Stimulated activated CD4-positive, alpha-beta T cell treated with anti-CD3 and anti-CD28 coated beads, TNF-alpha, amount 100 ng/mL, for 1 hour (primary cell): ENCODE measurements around the gene EYA3.

Source experiments
- DNase-seq, 3 donors: peaks; one replicate each; pipeline ENCODE4 v3.0.0-alpha.2; 2020; ENCODE audit warnings: low read depth in 3 of 3, low spot score in 1 of 3

The EYA3 gene

GRCh38 chr1:28071813-28072212 is 16.6 kb downstream of the EYA3 start:
- no peak for DNase-seq

GRCh38 chr1:28070725-28071593 is 17.5 kb downstream of the EYA3 start:
- no peak for DNase-seq

GRCh38 chr1:28067523-28068090 is 20.8 kb downstream of the EYA3 start:
- DNase-seq: no peak

GRCh38 chr1:28066393-28067154 is 21.8 kb downstream of the EYA3 start:
- no peak for DNase-seq

- DNase-seq: no peak
These were observed 24.3 kb downstream of the EYA3 start for GRCh38 chr1:28064064-28064463.

- DNase-seq: peak in 1 of 3 donors; percentile 5
These were observed 25.6 kb downstream of the EYA3 start for GRCh38 chr1:28062806-28063205.

GRCh38 chr1:28058971-28059878 is 29.2 kb downstream of the EYA3 start:
- no peak for DNase-seq

DNA sequence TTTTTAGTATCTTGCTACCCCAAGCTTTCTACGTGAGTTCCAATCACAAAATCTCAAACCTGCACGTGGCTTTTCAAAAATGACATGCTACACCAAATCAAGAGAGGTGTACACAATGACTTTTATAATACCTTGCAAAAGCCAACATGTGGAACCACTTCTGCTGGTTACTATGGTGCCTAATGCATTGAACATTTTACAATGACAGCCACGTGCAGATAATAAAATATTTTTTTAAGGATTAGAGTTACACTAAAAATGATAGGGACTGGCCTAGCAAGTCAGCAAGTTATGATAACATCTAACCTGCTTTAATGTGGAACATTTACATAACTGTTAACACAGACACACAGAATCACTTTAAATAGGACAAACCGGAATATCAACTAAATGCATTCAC is 30.2 kb downstream of the EYA3 start:
- no peak for DNase-seq

DNA sequence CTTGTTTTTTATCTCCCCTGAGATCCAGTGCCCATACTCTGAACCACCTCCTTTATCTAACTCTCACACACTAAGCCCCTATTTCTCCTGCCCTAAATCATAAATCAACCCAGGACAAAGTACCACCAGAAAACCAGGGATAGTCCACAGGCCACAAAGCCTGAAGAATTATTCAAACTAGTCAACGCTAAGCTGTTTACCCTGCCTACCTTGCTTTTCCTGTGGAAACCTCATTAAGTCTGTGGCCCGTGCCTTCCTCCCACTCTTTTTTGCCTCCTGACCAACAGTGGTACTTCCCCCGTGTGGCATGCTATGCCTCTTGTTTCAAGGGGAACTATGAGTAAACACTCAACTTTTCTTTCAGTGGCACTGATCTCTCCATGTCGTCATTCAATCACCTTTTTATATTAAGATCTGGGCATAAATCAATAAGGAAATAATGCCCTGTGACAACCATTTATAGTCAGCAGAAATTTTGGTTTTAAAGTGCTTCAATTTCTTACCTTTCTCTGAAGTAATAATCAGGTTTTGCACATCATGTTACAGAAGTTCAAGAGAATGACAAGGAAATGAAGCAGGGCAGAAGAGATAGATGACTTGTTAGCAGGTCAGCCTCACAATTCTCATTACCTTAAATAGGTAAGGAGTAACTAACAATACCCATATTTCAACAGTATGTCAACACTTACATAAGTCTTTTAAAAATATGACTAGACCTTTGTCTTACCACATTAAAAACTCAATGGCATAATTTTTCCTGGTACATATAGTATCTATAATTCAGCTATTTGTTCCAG is 32.1 kb downstream of the EYA3 start:
- peak in 2 of 3 donors; percentile 16 for DNase-seq

DNA sequence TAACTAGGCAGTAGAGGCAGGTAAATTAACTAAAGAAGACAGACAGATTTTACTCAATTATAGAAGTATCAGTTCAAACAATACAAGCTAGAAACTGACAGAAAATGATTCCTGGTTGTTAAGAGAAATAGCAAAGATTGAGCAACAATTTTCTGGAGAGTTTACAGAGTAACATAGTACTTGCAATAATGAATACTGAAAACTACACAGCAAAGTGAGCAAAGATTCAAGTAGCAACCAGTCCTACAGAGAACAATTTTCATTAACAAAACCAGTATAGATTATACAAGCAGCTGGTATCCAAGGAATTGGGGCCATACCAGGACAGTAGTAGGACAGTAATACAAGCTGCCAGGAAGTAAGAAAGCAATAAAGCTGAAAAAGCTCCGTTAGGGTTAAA is 37.6 kb downstream of the EYA3 start:
- no peak for DNase-seq

GRCh38 chr1:28046716-28047115 is 41.7 kb downstream of the EYA3 start:
- no peak for DNase-seq

GRCh38 chr1:28045777-28046176 is 42.6 kb downstream of the EYA3 start:
- DNase-seq: no peak

DNA sequence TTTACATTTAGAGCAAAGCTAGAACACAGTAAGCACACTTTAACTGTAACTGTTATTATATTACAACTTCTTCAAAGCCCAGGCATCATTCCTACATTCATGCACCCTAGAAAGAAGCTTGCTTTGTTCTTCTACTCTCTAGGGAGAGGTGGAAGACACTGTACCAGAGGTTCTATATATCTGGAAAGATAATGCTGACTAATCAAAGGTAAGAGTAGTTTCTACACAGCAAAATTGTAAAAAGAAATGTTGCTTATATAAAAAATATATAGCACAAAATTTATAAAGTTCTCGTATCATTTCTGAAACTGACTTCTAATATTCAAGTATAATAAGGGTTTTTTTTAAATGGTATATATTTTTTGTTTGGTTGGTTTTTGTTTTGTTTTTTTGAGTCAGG is 44.0 kb downstream of the EYA3 start:
- DNase-seq: no peak

- DNase-seq: no peak
These were observed 49.1 kb downstream of the EYA3 start for GRCh38 chr1:28039341-28039740.

- DNase-seq: no peak
These were observed 50.5 kb downstream of the EYA3 start for GRCh38 chr1:28037946-28038345.

GRCh38 chr1:28037206-28037605 is 51.2 kb downstream of the EYA3 start:
- no peak for DNase-seq

- DNase-seq: no peak
These were observed 52.0 kb downstream of the EYA3 start for GRCh38 chr1:28036431-28036830.

DNA sequence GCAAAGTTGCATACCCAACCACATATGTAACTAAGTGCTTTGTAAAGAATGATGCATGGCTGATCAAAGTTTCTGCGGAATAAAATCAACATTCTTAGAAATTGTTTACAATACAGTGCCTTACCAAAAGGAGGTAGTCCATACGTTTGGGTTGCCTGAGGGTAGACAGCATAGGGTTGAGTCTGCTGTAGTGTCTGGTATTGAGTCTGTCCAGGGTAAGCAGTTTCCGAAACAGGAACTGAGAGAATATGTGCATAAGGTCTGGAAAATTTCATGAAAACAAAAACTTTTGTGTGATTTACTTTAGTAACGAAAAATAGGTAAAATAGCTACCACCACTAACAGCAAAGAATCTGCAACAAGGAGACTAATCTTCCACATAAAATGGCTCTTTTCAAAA is 53.0 kb downstream of the EYA3 start:
- DNase-seq: no peak

- DNase-seq: no peak
These were observed 56.1 kb downstream of the EYA3 start for GRCh38 chr1:28032281-28032680.

GRCh38 chr1:28031173-28031572 is 57.2 kb downstream of the EYA3 start:
- DNase-seq: no peak
